HepG2 (cell line): ENCODE measurements around the gene CNTRL. TPM values are rescaled to one million over a fixed set of nuclear protein-coding genes. Genes with fewer than 3 reads are reported as not detected.
A peak's percentile ranks its signal among the peaks of the same experiment; 100 is the strongest.

Experiments
- CEBPZ ChIP-seq: IDR thresholded peaks from 2 replicates; pipeline ENCODE4 v1.6.1; 2012; ENCODE audit warnings: low read length, improper control_type of control experiment
- FOXK1 ChIP-seq: sonication (generic); formaldehyde crosslinking; IDR thresholded peaks from 2 replicates; pipeline ENCODE4 v1.4.0; 2020; ENCODE audit warnings: low read depth, missing genetic modification reagents, borderline replicate concordance
- IRF2 ChIP-seq: IDR thresholded peaks from 2 replicates; pipeline ENCODE4 v1.6.1; 2018; ENCODE audit warnings: missing genetic modification reagents, missing compliant biosample characterization
- JUNB ChIP-seq: sonication (generic); formaldehyde crosslinking; IDR thresholded peaks from 2 replicates; pipeline ENCODE4 v1.8.0; 2022; ENCODE audit warnings: missing genetic modification reagents, mild to moderate bottlenecking, borderline replicate concordance
- NR2C2 ChIP-seq: sonication (generic); formaldehyde crosslinking; IDR thresholded peaks from 2 replicates; pipeline ENCODE4 v1.4.0; 2020; ENCODE audit warnings: missing genetic modification reagents, mild to moderate bottlenecking, moderate library complexity, borderline replicate concordance
- NR2F6 ChIP-seq, 2 experiments: IDR thresholded peaks; 2 replicates each; pipeline ENCODE4 v1.6.1; 2016; ENCODE audit warnings: antibody characterized with exemption in 1 of 2, mild to moderate bottlenecking in 1 of 2
- PHF5A ChIP-seq: IDR thresholded peaks from one replicate; pipeline ENCODE4 v1.6.1; 2018; ENCODE audit warnings: low read depth, missing genetic modification reagents; ENCODE audit not compliant: unreplicated experiment
- POLR2G ChIP-seq: fragments of 200-400 bp; formaldehyde crosslinking; IDR thresholded peaks from 2 replicates; pipeline ENCODE4 v1.6.1; 2018; ENCODE audit warnings: mild to moderate bottlenecking, low read depth, low read length, moderate library complexity
- RNF219 ChIP-seq: sonication (generic); formaldehyde crosslinking; IDR thresholded peaks from 2 replicates; pipeline ENCODE4 v1.5.0; 2020; ENCODE audit warnings: mild to moderate bottlenecking, missing genetic modification reagents
- SRF ChIP-seq: IDR thresholded peaks from 2 replicates; pipeline ENCODE4 v1.6.1; 2011; ENCODE audit warnings: mild to moderate bottlenecking, low read depth, low read length, moderate library complexity
- SSRP1 ChIP-seq: IDR thresholded peaks from 2 replicates; pipeline ENCODE4 v1.6.1; 2016; ENCODE audit warnings: control low read depth
- THAP7 ChIP-seq: sonication (generic); formaldehyde crosslinking; IDR thresholded peaks from 2 replicates; pipeline ENCODE4 v1.8.1; 2023; ENCODE audit warnings: mild to moderate bottlenecking, missing genetic modification reagents
- TMF1 ChIP-seq: sonication (generic); formaldehyde crosslinking; IDR thresholded peaks from 2 replicates; pipeline ENCODE4 v1.8.1; 2022; ENCODE audit warnings: low read depth, missing genetic modification reagents
- YEATS4 ChIP-seq: sonication (generic); formaldehyde crosslinking; IDR thresholded peaks from 2 replicates; pipeline ENCODE4 v1.4.0; 2020; ENCODE audit warnings: missing genetic modification reagents, borderline replicate concordance
- ZBTB7A ChIP-seq: sonication (generic); formaldehyde crosslinking; IDR thresholded peaks from 2 replicates; pipeline ENCODE4 v1.8.0; 2022; ENCODE audit warnings: mild to moderate bottlenecking, missing genetic modification reagents
- ZFP91 ChIP-seq: sonication (generic); formaldehyde crosslinking; IDR thresholded peaks from 2 replicates; pipeline ENCODE4 v1.9.0; 2022; ENCODE audit warnings: missing genetic modification reagents, mild to moderate bottlenecking, borderline replicate concordance
- ZGPAT ChIP-seq: IDR thresholded peaks from 2 replicates; pipeline ENCODE4 v1.6.1; 2016; ENCODE audit warnings: mild to moderate bottlenecking
- ZIK1 ChIP-seq: sonication (generic); formaldehyde crosslinking; IDR thresholded peaks from 2 replicates; pipeline ENCODE4 v1.5.0; 2020; ENCODE audit warnings: mild to moderate bottlenecking, low read depth, missing genetic modification reagents, borderline replicate concordance
- ZMYM3 ChIP-seq: sonication (generic); formaldehyde crosslinking; IDR thresholded peaks from 2 replicates; pipeline ENCODE4 v1.5.1; 2020; ENCODE audit warnings: mild to moderate bottlenecking, missing genetic modification reagents
- ZNF772 ChIP-seq: sonication (generic); formaldehyde crosslinking; IDR thresholded peaks from 2 replicates; pipeline ENCODE4 v1.5.0; 2020; ENCODE audit warnings: mild to moderate bottlenecking, missing genetic modification reagents
- polyA plus RNA-seq, 8 experiments: library from polyadenylated mRNA; depleted of rRNA in 3 of 8; stranded (reverse) in 7 of 8; unstranded in 1 of 8; fragments of >200 nt; fragmentation: Illumina TruSeq in 4 of 8; extraction: Trizol in 4 of 8; gene quantifications; 2 replicates each; pipeline versions ENCODE4 v1.2.1 to v1.2.3, GENCODE V29; 2011 to 2016; ENCODE audit warnings: low read depth in 4 of 8, missing spikeins in 1 of 8, mixed read lengths in 1 of 8; ENCODE audit not compliant: insufficient read depth in 1 of 8
- total RNA-seq, 5 experiments: library from RNA; depleted of rRNA; stranded (reverse); fragments of >200 nt; fragmentation: Illumina TruSeq; extraction: Trizol; gene quantifications; 2 replicates each; pipeline ENCODE4 v1.2.3, GENCODE V29; 2016; ENCODE audit warnings: low read depth in 1 of 5

Gene CNTRL
- total and polyA plus RNA-seq, 2 of the 13 experiments (the other 11 are each of a cell fraction or from before 2014, with no cell fraction given): 7.5 to 11.8 TPM

- TF ChIP-seq CEBPZ (no peak), ZMYM3 (CRISPR knock-in tag) (no peak), FOXK1 (CRISPR knock-in tag) (peak; percentile 73), YEATS4 (CRISPR knock-in tag) (no peak), JUNB (CRISPR knock-in tag) (no peak), TMF1 (no peak), ZGPAT (peak; percentile 47; the same call in 1 of the 2 replicates), SSRP1 (no peak), THAP7 (CRISPR knock-in tag) (no peak), IRF2 (no peak), ZBTB7A (no peak), SRF (no peak), RNF219 (CRISPR knock-in tag) (no peak), ZFP91 (CRISPR knock-in tag) (peak; percentile 58; the same call in 1 of the 2 replicates), PHF5A (CRISPR knock-in tag) (no peak), NR2C2 (CRISPR knock-in tag) (no peak), NR2F6 (IDR thresholded peaks at IDR 0.05) (no peak), NR2F6 (CRISPR knock-in tag; IDR thresholded peaks at IDR 0.05) (0 out of 2 replicates have a peak, but pooled peaks have one; percentile 29), POLR2G (0 out of 2 replicates have a peak, but pooled peaks have one; percentile 28), ZIK1 (CRISPR knock-in tag) (no peak), ZNF772 (no peak)
Observed at GRCh38 chr9:121133104-121133816, 58.5 kb downstream of the CNTRL start (continued).
